ENCODE data around the gene HS3ST5. TPM values are rescaled to one million over a fixed set of nuclear protein-coding genes. Genes with fewer than 3 reads are reported as not detected.

The HS3ST5 gene
- total RNA-seq, 4 donors from 2014 or later = not detected

- intact Hi-C loops (cut with DNase I) = no loop called here
- Histone ChIP-seq H3K4me3 (no peak overlapping the region), H3K9me3 (no peaks in the 10 kb centered on the region), H3K27me3 (peaks cover 0 to 4% (median 0%) of the 10 kb centered on the region in 4 donors), H3K36me3 (no peaks in the 10 kb centered on the region), H3K27ac (no peak overlapping the region), H3K4me1 (no peaks in the 10 kb centered on the region)
- DNase-seq = no peak
- 35 to 40% methylated on average over 8 to 9 of the region's 9 CpGs for WGBS, 2 donors
- TF ChIP-seq CTCF (IDR thresholded peaks at IDR 0.05) (no peak), POLR2A (IDR thresholded peaks at IDR 0.05) (no peak)
These were observed 197.7 kb downstream of the HS3ST5 start for GRCh38 chr6:114144887-114145851.

- WGBS, 2 donors = 51 to 58% methylated on average over 7 of the region's 7 CpGs
- Histone ChIP-seq H3K9me3 (no peaks in the 10 kb centered on the region), H3K4me3 (no peak overlapping the region), H3K27ac (no peak overlapping the region), H3K4me1 (no peaks in the 10 kb centered on the region), H3K36me3 (no peaks in the 10 kb centered on the region), H3K27me3 (peaks cover 0 to 4% (median 0%) of the 10 kb centered on the region in 4 donors)
- intact Hi-C loops (cut with DNase I) = no loop called here
- no peak for DNase-seq
- TF ChIP-seq POLR2A (IDR thresholded peaks at IDR 0.05) (no peak), CTCF (IDR thresholded peaks at IDR 0.05) (no peak)
These were observed 200.6 kb downstream of the HS3ST5 start for GRCh38 chr6:114142258-114142657.

GRCh38 chr6:114140416-114140815 is 202.4 kb downstream of the HS3ST5 start:
- Histone ChIP-seq H3K4me1 (no peaks in the 10 kb centered on the region), H3K36me3 (no peaks in the 10 kb centered on the region), H3K27me3 (peaks cover 0 to 1% (median 0%) of the 10 kb centered on the region in 4 donors), H3K9me3 (no peaks in the 10 kb centered on the region), H3K4me3 (no peak overlapping the region), H3K27ac (no peak overlapping the region)
- intact Hi-C loops (cut with DNase I) = no loop called here
- TF ChIP-seq CTCF (IDR thresholded peaks at IDR 0.05) (no peak), POLR2A (IDR thresholded peaks at IDR 0.05) (no peak)
- 16 to 24% methylated on average over 5 of the region's 5 CpGs for WGBS, 2 donors
- no peak for DNase-seq

- intact Hi-C loops (cut with DNase I) = no loop called here
These were observed 204.1 kb downstream of the HS3ST5 start for GRCh38 chr6:114138577-114139248.

More at GRCh38 chr6:114138577-114139248, 204.1 kb downstream of the HS3ST5 start:
- 90% methylated on average over 4 of the region's 4 CpGs for WGBS, 2 donors
- Histone ChIP-seq H3K27me3 (no peaks in the 10 kb centered on the region), H3K36me3 (no peaks in the 10 kb centered on the region), H3K4me1 (no peaks in the 10 kb centered on the region), H3K4me3 (no peak overlapping the region), H3K9me3 (no peaks in the 10 kb centered on the region), H3K27ac (no peak overlapping the region)
- no peak for DNase-seq
- TF ChIP-seq CTCF (IDR thresholded peaks at IDR 0.05) = no peak
- TF ChIP-seq POLR2A (IDR thresholded peaks at IDR 0.05) = no peak

All from esophagus squamous epithelium (tissue), 5 donors.